LHCN-M2 (cell line): Measurements from ENCODE around the gene FAM181A. TPM values are rescaled to one million over a fixed set of nuclear protein-coding genes. Genes with fewer than 3 reads are reported as not detected.
A peak's percentile ranks its signal among the peaks of the same experiment; 100 is the strongest.

ENCODE experiments used
- DNase-seq: peaks from one replicate; pipeline ENCODE4 v3.0.0-alpha.2; 2012; ENCODE audit warnings: low read depth
- total RNA-seq: library from RNA; depleted of rRNA; stranded (reverse); fragments of >200 nt; gene quantifications from 2 replicates; pipeline ENCODE4 v1.2.3, GENCODE V29; 2014

FAM181A gene
- total RNA-seq, 1 experiment from 2014 or later, result not detected

- no peak for DNase-seq
Measured at GRCh38 chr14:93928184-93929047, 1.3 kb downstream of the FAM181A start.

- no peak for DNase-seq
Measured at GRCh38 chr14:93929048-93929535, 1.9 kb downstream of the FAM181A start.

DNA sequence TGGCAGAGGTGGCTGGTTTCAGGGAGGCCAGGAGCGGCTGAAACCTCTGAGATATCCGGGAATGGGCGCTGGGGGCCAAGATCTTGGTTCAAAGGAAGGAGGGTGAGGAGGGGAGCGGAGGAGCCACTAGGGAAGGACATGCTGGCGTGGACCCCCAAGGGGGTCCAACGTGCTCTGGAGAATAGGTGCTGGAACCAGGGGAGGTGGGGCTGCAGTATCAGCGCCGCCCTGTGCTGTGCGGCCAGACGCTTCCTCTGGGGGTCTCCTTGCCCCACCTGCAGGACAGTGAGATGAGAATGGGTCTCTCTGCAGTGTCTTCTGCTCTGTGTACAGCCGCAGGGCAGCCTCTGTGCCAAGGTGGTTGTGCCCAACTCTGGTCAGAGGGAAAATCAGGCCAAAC, 2.5 kb downstream of the FAM181A start:
- DNase-seq, result no peak

DNA sequence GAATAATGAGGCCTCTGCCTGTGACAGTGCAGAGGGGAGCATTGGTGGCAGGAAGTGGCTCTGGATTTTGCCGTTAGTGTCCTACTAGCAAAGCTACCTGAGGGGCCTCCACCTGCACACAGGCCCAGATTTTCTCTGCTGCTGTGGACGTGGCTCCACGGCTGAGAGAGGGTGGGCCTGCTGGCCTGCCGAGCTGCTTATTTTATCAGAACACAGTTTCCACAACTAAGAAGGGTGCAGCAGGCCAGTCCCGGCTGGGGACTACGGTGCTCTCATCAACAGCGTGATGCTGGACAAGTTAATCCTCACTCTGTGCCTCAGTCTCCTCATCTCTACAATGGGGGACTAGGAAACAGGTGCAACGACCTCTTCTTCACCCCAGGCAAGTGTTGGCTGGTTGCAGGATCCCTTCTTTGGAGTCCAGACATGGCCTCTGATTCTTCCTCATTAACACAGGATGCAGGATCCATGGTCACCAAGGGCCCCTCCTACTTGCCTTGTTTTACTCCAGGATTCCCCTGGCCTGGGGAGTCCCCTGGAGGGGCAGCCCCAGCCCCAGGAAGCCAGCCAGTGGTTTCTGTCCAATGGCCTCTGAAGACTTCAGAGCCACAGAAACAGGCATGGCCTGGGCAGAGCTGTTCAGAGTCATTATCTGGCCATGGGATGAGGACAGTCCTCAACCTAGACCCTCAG, 3.3 kb downstream of the FAM181A start:
- no peak for DNase-seq

DNA sequence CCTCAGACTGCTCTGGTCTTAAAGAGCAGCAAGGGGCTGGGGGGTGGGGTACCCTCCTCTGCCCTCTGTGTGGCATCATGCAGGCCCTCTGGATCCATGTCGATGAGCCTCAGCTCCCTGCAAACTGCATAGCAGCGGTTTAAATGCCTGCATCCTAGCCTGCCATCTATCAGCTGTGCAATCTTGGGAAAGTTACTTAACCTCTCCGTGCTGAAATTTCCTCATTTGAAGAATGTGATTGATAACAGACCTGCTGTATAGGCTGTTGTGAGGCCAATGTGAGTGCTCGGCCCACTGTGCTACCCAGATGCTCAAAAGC, 3.8 kb downstream of the FAM181A start:
- DNase-seq, result no peak

DNA sequence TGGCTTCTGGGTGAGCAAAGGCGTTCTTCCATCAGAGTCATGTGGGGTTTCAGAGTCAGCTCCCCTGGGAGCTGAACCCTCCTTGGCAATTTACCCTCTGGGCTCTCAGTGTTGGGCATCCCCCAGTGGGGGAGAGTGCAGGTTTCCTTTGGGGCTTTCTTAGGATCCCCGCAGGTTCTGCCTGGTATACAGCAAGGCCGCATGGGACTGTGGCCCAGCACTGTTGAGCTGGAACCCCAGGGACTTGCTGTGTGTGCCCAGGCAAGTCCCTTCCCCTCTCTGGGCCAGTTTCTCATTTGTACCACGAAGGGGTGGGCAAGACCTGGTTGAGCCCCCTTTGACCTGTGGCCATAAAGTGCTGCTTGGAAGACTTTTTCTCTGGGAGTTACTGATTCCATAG, 5.5 kb downstream of the FAM181A start:
- no peak for DNase-seq

GRCh38 chr14:93935213-93935612, 8.1 kb downstream of the FAM181A start:
- DNase-seq, result no peak

DNA sequence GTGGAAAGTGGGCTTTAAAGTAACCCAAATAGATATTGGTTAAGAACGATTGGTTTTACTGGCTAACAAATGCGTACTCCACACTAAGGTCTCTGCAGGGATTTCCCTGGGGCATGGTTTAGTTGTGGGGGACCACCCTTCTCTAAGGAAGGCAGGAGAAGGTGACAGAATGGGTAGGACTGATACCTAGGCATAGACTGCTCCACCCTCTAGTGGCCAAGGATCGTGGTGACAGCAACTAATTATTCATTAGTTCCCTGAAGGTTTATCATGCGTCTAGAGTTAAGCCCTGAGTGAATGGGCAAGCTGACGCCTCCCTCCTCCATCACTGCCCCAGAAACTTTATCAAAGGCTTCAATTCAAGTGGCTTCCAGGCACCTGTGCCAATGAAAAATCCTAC, 9.1 kb downstream of the FAM181A start:
- no peak for DNase-seq

DNA sequence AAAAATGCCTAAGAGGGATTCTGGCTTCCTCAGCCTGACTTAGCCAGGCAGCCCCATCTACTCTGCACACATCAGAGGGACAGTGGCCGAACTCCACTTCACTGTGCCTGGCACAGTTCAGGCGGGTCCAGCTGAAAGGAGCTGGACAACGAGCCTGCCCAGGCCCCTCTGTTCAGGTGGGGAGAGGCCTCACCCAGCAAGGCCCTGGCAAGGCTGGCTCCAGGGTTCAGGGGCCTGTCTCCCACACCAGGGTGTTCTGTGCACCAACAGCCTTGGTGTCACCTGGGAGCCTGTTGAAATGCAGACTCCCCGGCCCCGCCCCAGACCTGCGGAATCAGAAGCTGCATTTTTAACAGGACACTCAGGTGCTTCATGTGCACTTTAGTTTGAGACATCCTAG, 9.8 kb downstream of the FAM181A start:
- no peak for DNase-seq

DNA sequence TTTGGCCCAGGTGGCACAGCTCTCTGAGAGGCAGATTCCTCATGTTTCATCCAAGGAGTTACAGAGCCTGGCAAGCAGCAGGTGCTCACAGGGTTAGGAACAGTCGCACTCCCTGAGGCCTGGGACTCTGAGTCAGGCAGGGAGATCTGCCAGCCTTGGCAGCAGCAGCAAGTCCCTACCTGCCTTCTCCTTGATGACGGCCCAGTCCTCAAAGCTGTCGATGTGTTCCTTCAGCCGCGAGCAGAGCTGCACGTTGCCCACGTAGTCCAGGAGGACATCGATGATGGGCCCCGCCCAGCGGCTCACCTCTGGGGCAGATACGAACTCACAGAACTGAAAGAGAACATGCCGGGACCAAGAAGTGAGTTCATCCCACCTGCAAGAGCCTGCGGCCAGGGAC, 10.4 kb downstream of the FAM181A start:
- DNase-seq, result no peak

DNA sequence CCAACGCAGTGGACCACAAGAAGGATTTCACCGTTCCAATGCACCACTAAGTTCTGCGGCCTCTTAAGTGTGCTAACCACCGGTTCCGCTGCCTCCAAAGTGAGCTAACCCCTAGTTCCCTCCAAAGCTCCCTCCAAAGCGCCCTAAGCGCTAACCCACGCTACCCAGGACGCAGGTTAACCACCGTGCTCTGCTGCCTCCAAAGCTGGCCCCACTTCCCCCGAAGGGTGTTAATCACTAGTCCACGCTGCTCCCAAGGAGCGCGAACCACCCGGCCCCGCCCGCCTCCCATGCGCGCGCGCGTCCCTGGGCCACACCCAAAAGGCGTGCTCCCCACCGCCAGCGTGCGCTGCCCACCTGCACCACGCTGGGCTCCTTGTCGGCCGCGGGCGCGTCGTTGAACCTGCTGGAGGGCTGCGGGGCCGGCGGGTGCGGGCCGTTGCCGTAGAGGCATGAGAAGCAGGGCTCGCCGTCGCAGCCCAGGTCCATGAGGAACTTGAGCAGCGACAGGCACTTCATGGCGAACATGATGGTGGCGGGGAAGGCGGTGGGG, 11.7 kb downstream of the FAM181A start:
- no peak for DNase-seq

GRCh38 chr14:93939304-93940229, 12.4 kb downstream of the FAM181A start:
- DNase-seq, result no peak

GRCh38 chr14:93940437-93940836, 13.3 kb downstream of the FAM181A start:
- no peak for DNase-seq

- DNase-seq, result peak; percentile 89
Measured at GRCh38 chr14:93941293-93941910, 14.3 kb downstream of the FAM181A start.

DNA sequence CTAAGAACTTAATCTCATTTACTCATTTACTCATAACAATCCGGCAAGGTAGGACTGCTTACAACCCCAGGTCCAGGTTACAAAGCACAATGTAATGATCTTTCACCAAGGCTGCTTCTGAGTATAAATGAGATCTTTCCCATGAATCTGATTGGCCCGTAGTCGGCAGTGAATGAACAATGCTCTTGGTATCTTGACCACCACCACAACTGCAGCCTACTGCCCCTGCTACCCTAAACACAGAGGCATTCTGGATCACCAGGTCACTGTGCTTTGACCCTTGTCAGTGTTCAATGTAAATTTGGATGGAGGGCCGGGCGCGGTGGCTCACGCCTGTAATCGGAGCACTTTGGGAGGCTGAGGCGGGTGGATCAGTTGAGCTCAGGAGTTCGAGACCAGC, 15.9 kb downstream of the FAM181A start:
- DNase-seq, result peak; percentile 30

DNA sequence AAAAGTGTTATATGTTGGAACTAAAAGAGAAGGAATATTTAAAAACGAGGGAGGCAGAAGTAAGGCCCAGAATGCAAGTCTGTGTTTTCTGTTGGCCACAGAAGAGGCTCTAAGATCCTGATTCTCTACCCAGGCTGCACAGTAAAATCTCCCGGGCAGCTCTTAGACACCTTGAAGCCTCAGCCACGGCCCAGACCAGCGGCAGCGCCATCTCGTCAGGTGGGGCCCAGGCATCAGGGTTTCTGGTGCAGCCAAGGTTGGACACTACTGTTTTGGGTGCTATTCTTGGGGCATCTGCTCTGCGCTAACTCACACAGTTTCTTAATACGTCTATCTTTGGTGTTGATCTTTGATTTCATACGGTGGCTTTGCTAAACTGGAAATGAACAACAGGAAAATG, 16.8 kb downstream of the FAM181A start:
- no peak for DNase-seq

- DNase-seq, result no peak
Measured at GRCh38 chr14:93944348-93945069, 17.4 kb downstream of the FAM181A start.

DNA sequence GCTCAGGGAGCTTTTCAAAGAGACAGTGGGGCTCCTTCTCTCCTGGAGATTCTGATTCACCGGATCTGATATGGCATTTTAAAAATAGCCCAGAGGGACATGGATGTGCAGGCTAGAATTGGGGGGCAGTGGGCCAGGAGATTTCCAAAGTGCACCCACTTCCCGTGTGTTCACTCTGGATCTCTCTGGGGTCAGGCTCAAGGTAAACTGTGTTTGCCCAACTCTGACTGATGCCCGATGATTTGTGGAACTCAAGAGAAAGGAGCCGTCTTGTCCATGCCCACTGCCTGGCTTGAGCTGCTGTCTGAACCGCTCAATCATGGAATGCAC, 17.9 kb downstream of the FAM181A start:
- no peak for DNase-seq

GRCh38 chr14:93946104-93946503, 19.0 kb downstream of the FAM181A start:
- peak; percentile 47 for DNase-seq

DNA sequence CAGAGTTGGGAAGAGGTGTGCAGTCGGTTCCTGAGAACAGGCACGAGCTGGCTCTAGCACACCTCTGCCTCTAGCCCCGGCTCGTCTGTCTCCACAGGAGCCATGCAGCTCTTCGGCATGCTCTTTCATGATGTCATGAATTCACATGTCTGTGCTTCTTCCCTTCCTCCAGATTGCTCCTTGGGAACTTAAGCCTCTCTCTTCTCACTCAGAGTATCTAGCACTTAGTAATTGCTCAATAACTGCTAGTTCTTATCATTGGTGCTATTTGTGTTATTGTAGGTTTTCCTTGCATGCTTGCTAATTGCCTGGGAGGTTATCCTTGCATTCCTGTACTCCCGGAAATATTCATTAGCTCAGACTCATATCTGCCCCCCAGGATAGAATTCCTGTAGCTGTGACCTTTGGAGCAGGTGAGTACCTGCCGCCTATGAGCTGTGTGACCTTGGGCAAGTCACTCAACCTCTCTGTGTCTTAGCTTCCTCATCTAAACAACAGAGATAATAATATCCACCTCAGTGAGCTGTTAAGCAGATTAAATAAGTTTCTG, 19.5 kb downstream of the FAM181A start:
- DNase-seq, result no peak
